ENCODE results near the gene BCL11A.

DNA sequence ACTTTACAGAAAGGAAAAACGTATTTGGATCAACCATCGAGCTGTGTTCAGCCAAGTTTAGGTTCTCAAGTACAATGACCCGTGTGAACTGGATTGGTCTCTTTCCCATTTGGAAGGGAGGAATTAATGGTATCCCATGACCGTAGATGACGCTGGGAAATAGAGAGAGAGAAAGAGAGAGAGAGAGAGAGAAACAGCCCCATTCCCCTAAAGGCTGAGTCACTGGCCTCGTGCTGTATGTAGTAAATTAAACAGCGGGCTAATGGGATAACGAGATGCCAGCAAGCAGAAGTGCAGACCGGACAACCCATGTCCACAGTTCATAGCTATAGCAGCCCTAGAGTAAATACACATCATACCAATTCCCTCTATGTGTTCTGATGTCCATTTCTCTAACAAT lies 99.6 kb downstream of the BCL11A start:
- TF ChIP-seq, protein P1, sequence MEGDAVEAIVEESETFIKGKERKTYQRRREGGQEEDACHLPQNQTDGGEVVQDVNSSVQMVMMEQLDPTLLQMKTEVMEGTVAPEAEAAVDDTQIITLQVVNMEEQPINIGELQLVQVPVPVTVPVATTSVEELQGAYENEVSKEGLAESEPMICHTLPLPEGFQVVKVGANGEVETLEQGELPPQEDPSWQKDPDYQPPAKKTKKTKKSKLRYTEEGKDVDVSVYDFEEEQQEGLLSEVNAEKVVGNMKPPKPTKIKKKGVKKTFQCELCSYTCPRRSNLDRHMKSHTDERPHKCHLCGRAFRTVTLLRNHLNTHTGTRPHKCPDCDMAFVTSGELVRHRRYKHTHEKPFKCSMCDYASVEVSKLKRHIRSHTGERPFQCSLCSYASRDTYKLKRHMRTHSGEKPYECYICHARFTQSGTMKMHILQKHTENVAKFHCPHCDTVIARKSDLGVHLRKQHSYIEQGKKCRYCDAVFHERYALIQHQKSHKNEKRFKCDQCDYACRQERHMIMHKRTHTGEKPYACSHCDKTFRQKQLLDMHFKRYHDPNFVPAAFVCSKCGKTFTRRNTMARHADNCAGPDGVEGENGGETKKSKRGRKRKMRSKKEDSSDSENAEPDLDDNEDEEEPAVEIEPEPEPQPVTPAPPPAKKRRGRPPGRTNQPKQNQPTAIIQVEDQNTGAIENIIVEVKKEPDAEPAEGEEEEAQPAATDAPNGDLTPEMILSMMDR (IDR thresholded peaks at IDR 0.05; ENCODE audit: insufficient read depth, low read length, poor library complexity, severe bottlenecking): no peak
- TF ChIP-seq EZH2phosphoT487 (conservative IDR thresholded peaks at IDR 0.05; ENCODE audit: low read length): no peak

Measured in SU-DHL-6 (cell line).